Sigmoid colon (tissue), 4 donors: ENCODE data around the gene SHANK1.

Experiments used
- CTCF ChIP-seq, 4 experiments: fragments of 450-650 bp in 3 of 4; fragments of 200-600 bp in 1 of 4; IDR thresholded peaks; one replicate each; pipeline ENCODE4 v1.5.1; 2016 to 2019; ENCODE audit warnings: antibody characterized with exemption in 4 of 4, mild to moderate bottlenecking in 3 of 4, moderate library complexity in 2 of 4
- EP300 ChIP-seq, 4 donors: sonication (generic); formaldehyde crosslinking; IDR thresholded peaks; one replicate each; pipeline ENCODE4 v1.6.1; 2017; ENCODE audit warnings: antibody characterized with exemption in 4 of 4
- POLR2A ChIP-seq, 2 donors: fragments of 450-650 bp; IDR thresholded peaks; one replicate each; pipeline ENCODE4 v1.6.1; 2016; ENCODE audit warnings: antibody characterized with exemption in 2 of 2, mild to moderate bottlenecking in 2 of 2, moderate library complexity in 2 of 2
- POLR2AphosphoS5 ChIP-seq, 4 donors: sonication (generic); formaldehyde crosslinking; IDR thresholded peaks; one replicate each; pipeline ENCODE4 v1.6.1; 2017; ENCODE audit warnings: antibody characterized with exemption in 4 of 4

- TF ChIP-seq POLR2AphosphoS5 (IDR thresholded peaks at IDR 0.05) (no peak), POLR2A (IDR thresholded peaks at IDR 0.05) (no peak), CTCF (IDR thresholded peaks at IDR 0.05) (no peak), EP300 (IDR thresholded peaks at IDR 0.05) (no peak)
These were observed 24.8 kb downstream of the SHANK1 start for GRCh38 chr19:50694815-50695145.
